Cardiac muscle cell (in vitro differentiated cells and primary cell): Measurements from ENCODE around the gene TGM1. TPM values are rescaled to one million over a fixed set of nuclear protein-coding genes. Genes with fewer than 3 reads are reported as not detected.
"Not testable (repeated sequence)": the region's sequence is repeated elsewhere in the genome, so short reads cannot be mapped to it uniquely, and the experiment has no call there.

Source experiments
- DNase-seq, 2 donors: peaks; one replicate each; pipeline versions ENCODE4 v3.0.0 to v3.0.0-alpha.2; 2010 to 2017; ENCODE audit warnings: low read depth in 1 of 2, low spot score in 1 of 2
- H3K27ac ChIP-seq: fragments of 200-600 bp; sonication (generic); 2 replicates; pipeline ENCODE4 v1.5.1; 2016
- H3K27me3 ChIP-seq: fragments of 200-600 bp; sonication (generic); 2 replicates; pipeline ENCODE4 v1.6.0; 2016; ENCODE audit warnings: control low read depth
- H3K36me3 ChIP-seq: fragments of 200-600 bp; sonication (generic); 2 replicates; pipeline ENCODE4 v1.5.1; 2016; ENCODE audit warnings: control low read depth
- H3K4me1 ChIP-seq: fragments of 200-600 bp; sonication (generic); 2 replicates; pipeline ENCODE4 v1.8.1; 2017; ENCODE audit warnings: low read depth, mild to moderate bottlenecking, mixed run types
- H3K4me3 ChIP-seq: fragments of 200-600 bp; sonication (generic); 2 replicates; pipeline ENCODE4 v1.5.1; 2016; ENCODE audit warnings: mild to moderate bottlenecking
- H3K9me3 ChIP-seq: fragments of 200-600 bp; sonication (generic); 2 replicates; pipeline ENCODE4 v1.5.1; 2017; ENCODE audit warnings: low read depth, mild to moderate bottlenecking, control low read depth
- CTCF ChIP-seq: IDR thresholded peaks from 2 replicates; pipeline ENCODE4 v1.5.1; 2012; ENCODE audit warnings: low read depth, mild to moderate bottlenecking, low read length
- polyA plus RNA-seq: library from polyadenylated mRNA; unstranded; fragments of >200 nt; fragmentation: Nextera tagmentation; extraction: Ambion mirVana; gene quantifications from 2 replicates; pipeline ENCODE4 v1.2.1, GENCODE V29; 2016
- total RNA-seq: library from RNA; depleted of rRNA; stranded (reverse); fragments of >200 nt; gene quantifications from 2 replicates; pipeline ENCODE4 v1.2.3, GENCODE V29; 2016

The TGM1 gene
- total and polyA plus RNA-seq, 2 experiments from 2014 or later: 1.7 TPM; not detected in 1

GRCh38 chr14:24206260-24207103 is 56.5 kb downstream of the TGM1 start:
- no peak for DNase-seq
- Histone ChIP-seq H3K4me3 (no peak overlapping the region), H3K9me3 (no peaks in the 10 kb centered on the region), H3K36me3 (peaks cover 11% of the 10 kb centered on the region), H3K27me3 (no peaks in the 10 kb centered on the region), H3K27ac (no peak overlapping the region), H3K4me1 (no peaks in the 10 kb centered on the region)
- no peak for TF ChIP-seq CTCF

GRCh38 chr14:24204163-24205146 is 58.5 kb downstream of the TGM1 start:
- H3K9me3 ChIP-seq: no peaks in the 10 kb centered on the region
- TF ChIP-seq CTCF: no peak
- H3K4me3 ChIP-seq: no peak overlapping the region
- peaks cover 3% of the 10 kb centered on the region for H3K36me3 ChIP-seq
- H3K27ac ChIP-seq: no peak overlapping the region
- no peaks in the 10 kb centered on the region for H3K27me3 ChIP-seq
- DNase-seq: no peak
- no peaks in the 10 kb centered on the region for H3K4me1 ChIP-seq

GRCh38 chr14:24203249-24203886 is 59.6 kb downstream of the TGM1 start:
- DNase-seq, H3K36me3 ChIP-seq, H3K27me3 ChIP-seq, H3K9me3 ChIP-seq, H3K4me3 ChIP-seq, H3K27ac ChIP-seq, H3K4me1 ChIP-seq: not testable (repeated sequence)

- not testable (repeated sequence) for H3K9me3 ChIP-seq, H3K27me3 ChIP-seq, H3K4me1 ChIP-seq, H3K36me3 ChIP-seq, H3K4me3 ChIP-seq, DNase-seq, H3K27ac ChIP-seq
Observed at GRCh38 chr14:24202538-24202937, 60.4 kb downstream of the TGM1 start.

Other genes starting within 250 kb of the TGM1 start
Only the 30 nearest of the 34 such genes appear.
- 11.2 and 18.9 TPM in 2 replicates for gene PCK2, start 168.9 kb downstream of the TGM1 start, total RNA-seq
- gene PCK2, start 168.9 kb downstream of the TGM1 start, polyA plus RNA-seq: 12.2 and 20.0 TPM in 2 replicates
- gene DCAF11, start 148.4 kb downstream of the TGM1 start, total RNA-seq: 152 and 317 TPM in 2 replicates
- gene DCAF11, start 148.4 kb downstream of the TGM1 start, polyA plus RNA-seq: 110 and 165 TPM in 2 replicates
- gene NRL, start 148.2 kb downstream of the TGM1 start, total RNA-seq: 4.2 and 6.7 TPM in 2 replicates
- 4.8 and 5.1 TPM in 2 replicates for gene NRL, start 148.2 kb downstream of the TGM1 start, polyA plus RNA-seq
- 124 and 136 TPM in 2 replicates for gene FITM1, start 132.5 kb downstream of the TGM1 start, total RNA-seq
- gene FITM1, start 132.5 kb downstream of the TGM1 start, polyA plus RNA-seq: 181 and 209 TPM in 2 replicates
- gene PSME1, start 127.0 kb downstream of the TGM1 start, total RNA-seq: 211 and 238 TPM in 2 replicates
- gene PSME1, start 127.0 kb downstream of the TGM1 start, polyA plus RNA-seq: 383 and 492 TPM in 2 replicates
- 54.6 and 69.3 TPM in 2 replicates for gene EMC9, start 121.6 kb downstream of the TGM1 start, total RNA-seq
- 82.3 and 114 TPM in 2 replicates for gene EMC9, start 121.6 kb downstream of the TGM1 start, polyA plus RNA-seq
- 92.3 and 97.6 TPM in 2 replicates for gene PSME2, start 116.6 kb downstream of the TGM1 start, total RNA-seq
- 311 and 331 TPM in 2 replicates for gene PSME2, start 116.6 kb downstream of the TGM1 start, polyA plus RNA-seq
- gene RNF31, start 115.7 kb downstream of the TGM1 start, total RNA-seq: 81.0 and 134 TPM in 2 replicates
- 42.1 and 44.9 TPM in 2 replicates for gene RNF31, start 115.7 kb downstream of the TGM1 start, polyA plus RNA-seq
- gene IRF9, start 101.9 kb downstream of the TGM1 start, total RNA-seq: 29.1 and 33.7 TPM in 2 replicates
- gene IRF9, start 101.9 kb downstream of the TGM1 start, polyA plus RNA-seq: 27.3 and 35.4 TPM in 2 replicates
- gene REC8, start 91.1 kb downstream of the TGM1 start, total RNA-seq: 20.3 and 23.5 TPM in 2 replicates
- 38.8 and 39.0 TPM in 2 replicates for gene REC8, start 91.1 kb downstream of the TGM1 start, polyA plus RNA-seq
- gene IPO4, start 74.4 kb downstream of the TGM1 start, total RNA-seq: 32.0 and 40.7 TPM in 2 replicates
- gene IPO4, start 74.4 kb downstream of the TGM1 start, polyA plus RNA-seq: 26.4 and 34.5 TPM in 2 replicates
- gene TM9SF1, start 67.7 kb downstream of the TGM1 start, total RNA-seq: 40.2 and 50.3 TPM in 2 replicates
- gene TM9SF1, start 67.7 kb downstream of the TGM1 start, polyA plus RNA-seq: 55.2 and 65.3 TPM in 2 replicates
- gene TSSK4, start 57.5 kb downstream of the TGM1 start, total RNA-seq: not detected in 2 replicates
- 2.3 and 3.3 TPM in 2 replicates for gene TSSK4, start 57.5 kb downstream of the TGM1 start, polyA plus RNA-seq
- 26.4 and 31.0 TPM in 2 replicates for gene CHMP4A, start 49.7 kb downstream of the TGM1 start, total RNA-seq
- gene CHMP4A, start 49.7 kb downstream of the TGM1 start, polyA plus RNA-seq: 51.1 and 56.1 TPM in 2 replicates
- gene MDP1, start 47.1 kb downstream of the TGM1 start, total RNA-seq: 39.3 and 59.8 TPM in 2 replicates
- 70.5 and 73.4 TPM in 2 replicates for gene MDP1, start 47.1 kb downstream of the TGM1 start, polyA plus RNA-seq
- gene NEDD8, start 30.8 kb downstream of the TGM1 start, total RNA-seq: 262 and 264 TPM in 2 replicates
- gene NEDD8, start 30.8 kb downstream of the TGM1 start, polyA plus RNA-seq: 429 and 492 TPM in 2 replicates
- gene GMPR2, start 30.2 kb downstream of the TGM1 start, total RNA-seq: 59.5 and 66.3 TPM in 2 replicates
- gene GMPR2, start 30.2 kb downstream of the TGM1 start, polyA plus RNA-seq: 57.6 and 66.8 TPM in 2 replicates
- 32.3 and 40.8 TPM in 2 replicates for gene TINF2, start 20.6 kb downstream of the TGM1 start, total RNA-seq
- gene TINF2, start 20.6 kb downstream of the TGM1 start, polyA plus RNA-seq: 49.9 and 50.6 TPM in 2 replicates
- 39.6 and 43.5 TPM in 2 replicates for gene RABGGTA, start 8.4 kb upstream of the TGM1 start, total RNA-seq
- 43.7 and 45.2 TPM in 2 replicates for gene RABGGTA, start 8.4 kb upstream of the TGM1 start, polyA plus RNA-seq
- 43.2 and 54.3 TPM in 2 replicates for gene DHRS1, start 36.6 kb upstream of the TGM1 start, total RNA-seq
- 53.5 and 58.1 TPM in 2 replicates for gene DHRS1, start 36.6 kb upstream of the TGM1 start, polyA plus RNA-seq
- gene NOP9, start 36.7 kb upstream of the TGM1 start, total RNA-seq: 13.5 and 15.7 TPM in 2 replicates
- 2.7 and 4.3 TPM in 2 replicates for gene NOP9, start 36.7 kb upstream of the TGM1 start, polyA plus RNA-seq
- gene CIDEB, start 44.8 kb upstream of the TGM1 start, total RNA-seq: not detected in 2 replicates
- not detected in 2 replicates for gene CIDEB, start 44.8 kb upstream of the TGM1 start, polyA plus RNA-seq
- 7.6 and 15.1 TPM in 2 replicates for gene LTB4R2, start 47.0 kb upstream of the TGM1 start, total RNA-seq
- 0.17 and 1.8 TPM in 2 replicates for gene LTB4R2, start 47.0 kb upstream of the TGM1 start, polyA plus RNA-seq
- 8.5 and 8.8 TPM in 2 replicates for gene LTB4R, start 48.3 kb upstream of the TGM1 start, total RNA-seq
- gene LTB4R, start 48.3 kb upstream of the TGM1 start, polyA plus RNA-seq: 2.0 and 2.7 TPM in 2 replicates
- gene ADCY4, start 71.9 kb upstream of the TGM1 start, total RNA-seq: 0.35 and 1.5 TPM in 2 replicates
- 1.2 TPM in 1 of 2 replicates, not detected in the other for gene ADCY4, start 71.9 kb upstream of the TGM1 start, polyA plus RNA-seq
- gene RIPK3, start 76.8 kb upstream of the TGM1 start, total RNA-seq: 0.24 TPM in 1 of 2 replicates, not detected in the other
- gene RIPK3, start 76.8 kb upstream of the TGM1 start, polyA plus RNA-seq: 0.81 TPM in 1 of 2 replicates, not detected in the other
- 56.8 and 117 TPM in 2 replicates for gene NFATC4, start 105.0 kb upstream of the TGM1 start, total RNA-seq
- 83.2 and 120 TPM in 2 replicates for gene NFATC4, start 105.0 kb upstream of the TGM1 start, polyA plus RNA-seq
- gene NYNRIN, start 135.8 kb upstream of the TGM1 start, total RNA-seq: 37.2 and 56.2 TPM in 2 replicates
- gene NYNRIN, start 135.8 kb upstream of the TGM1 start, polyA plus RNA-seq: 21.3 and 30.7 TPM in 2 replicates
- gene CBLN3, start 166.5 kb upstream of the TGM1 start, total RNA-seq: 2.3 and 3.3 TPM in 2 replicates
- 3.1 and 5.3 TPM in 2 replicates for gene CBLN3, start 166.5 kb upstream of the TGM1 start, polyA plus RNA-seq
- 62.2 and 90.7 TPM in 2 replicates for gene KHNYN, start 166.8 kb upstream of the TGM1 start, total RNA-seq
- gene KHNYN, start 166.8 kb upstream of the TGM1 start, polyA plus RNA-seq: 34.7 and 35.7 TPM in 2 replicates